Thyroid gland (tissue), 4 donors: ENCODE results near the gene THAP8. TPM values are rescaled to one million over a fixed set of nuclear protein-coding genes. Genes with fewer than 3 reads are reported as not detected.

Experiments
- DNase-seq, 2 donors: peaks; one replicate each; pipeline ENCODE4 v3.0.0-alpha.2; 2019
- H3K27ac ChIP-seq, 3 donors: fragments of 200-600 bp; sonication (generic); 1 replicate in 2 of 3; 2 replicates in 1 of 3; pipeline ENCODE4 v1.5.1; 2016 to 2019; ENCODE audit warnings: mild to moderate bottlenecking in 1 of 3, moderate library complexity in 1 of 3
- H3K27me3 ChIP-seq: fragments of 200-600 bp; sonication (generic); one replicate; pipeline ENCODE4 v1.5.1; 2019
- H3K36me3 ChIP-seq, 2 donors: fragments of 200-600 bp; sonication (generic); one replicate each; pipeline ENCODE4 v1.5.1; 2016 to 2019
- H3K4me1 ChIP-seq, 2 donors: fragments of 200-600 bp; sonication (generic); one replicate each; pipeline ENCODE4 v1.5.1; 2017 to 2019
- H3K4me3 ChIP-seq, 3 donors: fragments of 200-600 bp; sonication (generic); replicated peaks in 1 of 3; 1 replicate in 2 of 3; 2 replicates in 1 of 3; pipeline ENCODE4 v1.5.1; 2016; ENCODE audit warnings: mild to moderate bottlenecking in 1 of 3
- H3K9me3 ChIP-seq: fragments of 200-600 bp; sonication (generic); one replicate; pipeline ENCODE4 v1.5.1; 2017
- CTCF ChIP-seq, 6 experiments: fragments of 200-600 bp in 3 of 6; fragments of 450-650 bp in 3 of 6; sonication (generic) in 3 of 6; IDR thresholded peaks; one replicate each; pipeline ENCODE4 v1.5.1; 2016 to 2019; ENCODE audit warnings: antibody characterized with exemption in 6 of 6, mild to moderate bottlenecking in 2 of 6, inconsistent platforms in 1 of 6, moderate library complexity in 1 of 6
- POLR2A ChIP-seq, 2 donors: fragments of 450-650 bp; IDR thresholded peaks; one replicate each; pipeline ENCODE4 v1.6.1; 2017; ENCODE audit warnings: antibody characterized with exemption in 2 of 2, mild to moderate bottlenecking in 2 of 2, moderate library complexity in 1 of 2
- WGBS, 2 donors: methylation state at CpG; one replicate each; pipeline ENCODE4 v1.1.5; 2017; 5-methylcytosine and 5-hydroxymethylcytosine counted together
- intact Hi-C: fragments of 100-400 bp; cut with DNase I; formaldehyde crosslinking; loops from one replicate; pipeline ENCODE4 v1.15.1; 2023
- total RNA-seq, 4 donors: library from RNA; depleted of rRNA; stranded (reverse); fragments of >200 nt; gene quantifications; one replicate each; pipeline ENCODE4 v1.2.3, GENCODE V29; 2016

THAP8 gene
- total RNA-seq, 4 donors from 2014 or later: 5.0 to 14.2 (median 10.1) TPM

GRCh38 chr19:36067681-36068080, 13.6 kb upstream of the THAP8 start:
- H3K36me3 ChIP-seq: no peaks in the 10 kb centered on the region
- 94 to 95% methylated on average over 7 to 11 of the region's 11 CpGs for WGBS, 2 donors
- no peaks in the 10 kb centered on the region for H3K9me3 ChIP-seq
- H3K27ac ChIP-seq: no peak overlapping the region
- TF ChIP-seq POLR2A (IDR thresholded peaks at IDR 0.05): no peak
- TF ChIP-seq CTCF (IDR thresholded peaks at IDR 0.05): no peak
- H3K4me1 ChIP-seq: no peaks in the 10 kb centered on the region
- intact Hi-C loops: no loop called here
- DNase-seq: no peak
- H3K27me3 ChIP-seq: no peaks in the 10 kb centered on the region
- H3K4me3 ChIP-seq: no peak overlapping the region

- WGBS, 2 donors: 96 to 97% methylated on average over 8 of the region's 8 CpGs
- no peak for TF ChIP-seq POLR2A (IDR thresholded peaks at IDR 0.05)
- Histone ChIP-seq H3K4me3 (no peak overlapping the region), H3K9me3 (no peaks in the 10 kb centered on the region), H3K4me1 (no peaks in the 10 kb centered on the region), H3K27me3 (no peaks in the 10 kb centered on the region), H3K27ac (no peak overlapping the region), H3K36me3 (no peaks in the 10 kb centered on the region)
- intact Hi-C loops: no loop called here
- no peak for DNase-seq
Measured at GRCh38 chr19:36064826-36065225, 10.7 kb upstream of the THAP8 start.

- DNase-seq: no peak
- Histone ChIP-seq H3K4me3 (no peak overlapping the region), H3K27ac (no peak overlapping the region), H3K27me3 (no peaks in the 10 kb centered on the region), H3K36me3 (no peaks in the 10 kb centered on the region), H3K4me1 (no peaks in the 10 kb centered on the region), H3K9me3 (no peaks in the 10 kb centered on the region)
- WGBS, 2 donors: 92 to 100% methylated on average over 1 to 2 of the region's 2 CpGs
- TF ChIP-seq CTCF (IDR thresholded peaks at IDR 0.05): no peak
- no peak for TF ChIP-seq POLR2A (IDR thresholded peaks at IDR 0.05)
- intact Hi-C loops: no loop called here
Measured at GRCh38 chr19:36061367-36061766, 7.3 kb upstream of the THAP8 start.

GRCh38 chr19:36060430-36060829, 6.3 kb upstream of the THAP8 start:
- DNase-seq: no peak
- no peaks in the 10 kb centered on the region for H3K9me3 ChIP-seq
- WGBS, 2 donors: 87 to 89% methylated on average over 4 of the region's 4 CpGs
- no peak overlapping the region for H3K4me3 ChIP-seq
- H3K27ac ChIP-seq: no peak overlapping the region
- peaks cover under 1 to 2% of the 10 kb centered on the region in 2 donors for H3K4me1 ChIP-seq
- TF ChIP-seq CTCF (IDR thresholded peaks at IDR 0.05): peak in 1 of 6 experiments; percentile 22
- TF ChIP-seq POLR2A (IDR thresholded peaks at IDR 0.05): no peak
- no peaks in the 10 kb centered on the region for H3K36me3 ChIP-seq
- no peaks in the 10 kb centered on the region for H3K27me3 ChIP-seq
- intact Hi-C loops: no loop called here

DNA sequence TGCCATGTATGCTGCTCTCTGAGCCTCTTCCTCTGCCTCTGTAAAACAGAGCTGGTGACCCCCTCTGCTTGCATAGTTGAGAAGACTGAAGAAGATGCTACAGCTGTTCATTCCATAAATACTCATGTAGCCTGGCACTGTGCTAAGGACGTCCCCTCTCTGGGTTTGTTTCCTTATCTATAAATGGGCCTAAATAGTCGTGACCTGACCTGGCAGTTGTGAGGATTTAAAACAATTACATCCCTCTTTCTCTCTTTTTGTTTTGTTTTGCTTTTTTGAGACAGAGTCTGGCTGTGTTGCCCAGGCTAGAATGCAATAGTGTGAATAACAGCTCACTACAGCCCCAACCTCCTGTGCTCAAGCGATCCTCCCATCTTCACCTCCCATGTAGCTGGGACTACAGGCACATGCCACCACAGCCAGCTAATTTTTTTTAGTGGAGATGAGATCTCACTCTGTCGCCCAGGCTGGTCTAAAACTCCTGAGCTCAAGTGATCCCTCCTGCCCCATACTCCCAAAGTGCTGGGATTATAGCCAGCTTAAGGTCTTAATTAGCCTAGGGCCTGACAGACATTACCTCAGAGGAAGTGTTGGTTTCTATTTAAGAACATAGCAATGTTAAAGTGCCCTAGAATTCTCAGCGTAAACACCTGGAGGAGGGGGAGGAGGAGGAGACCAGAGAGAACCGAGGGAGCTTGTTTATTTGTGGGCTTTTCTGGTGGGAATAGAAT, 5.3 kb upstream of the THAP8 start:
- WGBS, 2 donors: 88 to 93% methylated on average over 6 of the region's 6 CpGs
- no peak for DNase-seq
- no peaks in the 10 kb centered on the region for H3K9me3 ChIP-seq
- no peak overlapping the region for H3K4me3 ChIP-seq
- intact Hi-C loops: loop anchor here (5.0 kb wide), 1 partner anchor 53 kb away; the partner anchor contains the start of genes OVOL3 and POLR2I
- H3K27me3 ChIP-seq: no peaks in the 10 kb centered on the region
- H3K4me1 ChIP-seq: peaks cover 6 to 8% of the 10 kb centered on the region in 2 donors
- H3K27ac ChIP-seq: no peak overlapping the region
- no peaks in the 10 kb centered on the region for H3K36me3 ChIP-seq
- TF ChIP-seq CTCF (IDR thresholded peaks at IDR 0.05): no peak
